Measurements from ENCODE around the gene SBF1.

The SBF1 gene

GRCh38 chr22:50483106-50483505 lies 8.3 kb upstream of the SBF1 start:
- no peak for TF ChIP-seq CTCF (IDR thresholded peaks at IDR 0.05; ENCODE audit: low read depth, low read length)
- H3K4me3 ChIP-seq (ENCODE audit: low read depth, low read length): no peak overlapping the region

DNA sequence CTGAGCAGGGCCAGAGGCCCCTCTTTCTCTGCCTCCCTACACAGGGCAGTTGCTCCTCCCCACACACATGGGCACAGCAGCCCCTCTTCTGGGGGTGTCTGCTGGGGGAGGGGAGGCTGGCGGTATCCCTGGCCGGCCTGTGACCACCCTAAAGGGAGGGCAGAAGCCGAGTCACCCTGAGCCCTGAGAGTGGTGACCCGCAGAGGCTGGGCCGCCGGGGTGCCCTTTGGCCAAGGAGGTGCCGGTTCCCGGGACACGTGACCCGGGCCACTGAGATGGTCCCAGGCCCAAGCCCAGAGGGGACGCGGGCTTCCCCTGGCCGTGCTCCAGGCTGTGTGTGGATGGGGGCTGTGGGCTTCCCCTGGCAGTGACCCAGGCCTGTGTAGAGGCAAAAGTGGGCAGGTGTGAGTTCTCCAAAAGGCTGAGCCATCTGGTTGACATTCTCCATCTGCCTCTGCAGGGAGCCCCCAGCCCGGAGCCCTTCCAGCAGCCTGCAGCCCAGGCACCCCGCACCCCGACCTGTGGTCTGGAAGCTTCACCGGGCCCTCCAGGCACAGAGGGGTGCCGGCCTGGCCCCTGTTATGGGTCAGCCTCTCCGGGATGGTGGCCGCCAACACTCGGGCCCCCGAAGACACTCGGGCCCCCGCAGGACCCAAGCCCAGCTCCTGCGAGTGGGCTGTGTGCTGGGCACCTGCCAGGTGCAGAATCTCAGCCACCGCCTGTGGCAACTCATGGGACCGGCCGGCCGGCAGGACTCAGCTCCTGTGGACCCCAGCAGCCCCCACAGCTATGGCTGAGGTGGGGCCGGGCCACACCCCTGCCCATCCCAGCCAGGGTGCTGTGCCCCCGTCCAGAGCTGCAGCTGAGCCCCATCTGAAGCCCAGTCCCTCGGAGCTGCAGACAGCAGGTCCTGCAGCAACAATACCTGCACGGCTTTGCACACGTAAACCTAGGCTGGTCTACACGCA lies 7.6 kb upstream of the SBF1 start:
- peak overlapping the region; percentile 64 for H3K4me3 ChIP-seq (ENCODE audit: low read depth, low read length)

GRCh38 chr22:50481440-50482106 lies 6.7 kb upstream of the SBF1 start, which contains the start of gene ADM2:
TSS of gene ADM2 (plus strand) at chr22:50481543. CDS start at chr22:50481848, 305 bp downstream.
- no peak for TF ChIP-seq CTCF (IDR thresholded peaks at IDR 0.05; ENCODE audit: low read depth, low read length)
- H3K4me3 ChIP-seq (ENCODE audit: low read depth, low read length): peak within 1 kb of the TSS; percentile 64

More for the DNA sequence above, 7.6 kb upstream of the SBF1 start:
- no peak for TF ChIP-seq CTCF (IDR thresholded peaks at IDR 0.05; ENCODE audit: low read depth, low read length)

DNA sequence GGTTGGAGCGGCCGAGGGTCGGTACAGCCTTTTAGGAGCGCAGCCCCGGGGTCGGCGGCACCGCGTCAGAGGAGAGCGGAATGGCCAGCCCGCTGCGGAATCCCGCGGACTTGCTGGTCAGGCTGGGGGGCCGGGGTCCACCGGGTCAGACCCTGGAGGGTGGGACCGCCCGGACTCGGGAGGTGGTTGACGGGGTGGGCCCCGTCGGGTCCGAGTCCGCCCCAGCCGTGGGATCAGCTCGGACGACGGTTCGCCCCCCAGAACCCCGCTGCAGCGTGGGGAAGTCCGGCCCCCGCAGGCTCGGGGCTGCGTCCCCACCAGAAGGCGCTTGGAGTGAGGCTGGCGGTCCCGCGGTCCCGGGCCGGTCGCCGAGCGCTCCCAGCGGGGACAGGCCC lies 6.2 kb upstream of the SBF1 start:
- no peak for TF ChIP-seq CTCF (IDR thresholded peaks at IDR 0.05; ENCODE audit: low read depth, low read length)
- H3K4me3 ChIP-seq (ENCODE audit: low read depth, low read length): peak overlapping the region; percentile 64

- no peak for TF ChIP-seq CTCF (IDR thresholded peaks at IDR 0.05; ENCODE audit: low read depth, low read length)
- no peak overlapping the region for H3K4me3 ChIP-seq (ENCODE audit: low read depth, low read length)
Measured at GRCh38 chr22:50479721-50480120, 4.9 kb upstream of the SBF1 start.

DNA sequence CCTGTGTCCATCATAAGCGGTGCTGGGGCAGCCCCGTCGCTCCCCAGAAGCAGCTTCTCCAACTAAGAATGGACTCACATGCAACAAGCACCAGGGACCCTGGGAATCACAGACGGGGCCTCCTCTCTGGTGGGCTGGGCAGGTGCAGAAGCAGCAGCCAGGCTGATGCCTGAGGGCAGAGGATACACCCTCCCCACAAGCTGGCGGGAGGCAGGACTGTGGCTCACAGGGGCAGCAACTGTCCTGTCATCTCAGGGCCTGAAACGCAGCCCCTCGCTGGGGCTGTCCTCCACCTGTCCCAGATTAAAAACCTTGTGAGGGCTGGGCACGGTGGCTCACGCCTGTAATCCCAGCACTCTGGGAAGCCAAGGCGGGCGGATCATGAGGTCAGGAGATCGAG lies 3.1 kb upstream of the SBF1 start:
- no peak for TF ChIP-seq CTCF (IDR thresholded peaks at IDR 0.05; ENCODE audit: low read depth, low read length)
- H3K4me3 ChIP-seq (ENCODE audit: low read depth, low read length): no peak overlapping the region

GRCh38 chr22:50476868-50477267 lies 2.0 kb upstream of the SBF1 start:
- TF ChIP-seq CTCF (IDR thresholded peaks at IDR 0.05; ENCODE audit: low read depth, low read length): no peak

More at GRCh38 chr22:50476868-50477267, 2.0 kb upstream of the SBF1 start:
- no peak overlapping the region for H3K4me3 ChIP-seq (ENCODE audit: low read depth, low read length)

Data from WI38 (cell line).